ENCODE data around the gene SMYD2. TPM values are rescaled to one million over a fixed set of nuclear protein-coding genes. Genes with fewer than 3 reads are reported as not detected.

The SMYD2 gene
- polyA plus RNA-seq, 3 donors: 14.2 to 28.4 (median 23.6) TPM

DNA sequence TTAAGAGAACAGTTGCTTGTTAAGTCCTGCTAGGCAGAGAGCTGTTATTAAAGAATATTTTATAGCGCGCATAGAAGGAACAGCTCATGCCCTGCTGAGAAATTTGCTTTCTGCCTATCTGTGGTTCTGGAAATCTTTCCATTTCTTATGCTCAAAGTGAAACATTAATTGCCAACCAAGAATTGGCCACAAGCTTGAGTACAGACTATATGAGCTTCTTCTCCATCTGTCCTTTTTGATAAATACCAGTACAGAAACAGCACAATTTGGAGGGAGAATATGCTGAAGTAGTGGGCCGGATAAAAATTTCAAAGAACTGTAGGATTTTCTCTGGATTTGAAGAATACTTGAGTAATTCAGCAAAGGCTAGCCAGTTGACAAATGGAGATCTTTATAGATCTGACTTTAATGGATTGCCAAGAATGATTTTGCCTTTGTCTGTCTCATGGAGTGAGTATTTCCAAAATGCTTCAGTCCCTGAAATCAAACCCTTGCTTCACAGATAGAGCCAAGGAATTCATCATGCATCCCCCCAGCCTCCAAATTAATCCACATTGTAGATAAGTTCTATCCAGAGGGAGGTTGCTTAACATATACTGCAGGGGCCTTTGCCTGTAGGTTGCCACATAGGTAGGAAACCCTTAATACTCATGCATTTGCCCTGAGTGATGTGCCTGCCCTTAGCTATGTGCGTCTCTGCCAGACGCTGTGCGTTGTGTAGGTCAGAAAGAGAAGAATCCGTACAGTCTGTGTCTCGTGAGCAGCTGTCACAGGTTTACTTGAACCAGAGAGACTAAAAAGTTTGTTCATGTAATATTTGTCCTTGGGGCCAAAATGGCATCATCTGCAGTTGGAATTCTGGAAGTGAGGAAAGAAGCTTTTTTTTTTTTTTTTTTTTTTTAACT lies 44.2 kb downstream of the SMYD2 start:
- DNase-seq: no peak
- Histone ChIP-seq H3K27me3 (ENCODE audit: control insufficient read depth in 2 of 2, insufficient read depth in 2 of 2, low read length in 2 of 2) (no peaks in the 10 kb centered on the region), H3K4me3 (replicated peaks in 1 of 3; ENCODE audit: low read depth in 2 of 3, low read length in 3 of 3) (no peak overlapping the region), H3K4me2 (replicated peaks; ENCODE audit: extremely low read depth, low read length, poor library complexity, severe bottlenecking) (no peak overlapping the region), H3K9me3 (replicated peaks in 1 of 2; ENCODE audit: control insufficient read depth in 1 of 2, insufficient read depth in 1 of 2, low read length in 2 of 2) (no peaks in the 10 kb centered on the region), H3K4me1 (ENCODE audit: control insufficient read depth in 1 of 2, insufficient read depth in 2 of 2, low read length in 2 of 2) (no peaks in the 10 kb centered on the region), H4K20me1 (ENCODE audit: insufficient read depth, low read length) (no peaks in the 10 kb centered on the region), H3K79me2 (ENCODE audit: insufficient read depth, low read length) (no peaks in the 10 kb centered on the region), H3K36me3 (replicated peaks in 1 of 2; ENCODE audit: control insufficient read depth in 1 of 2, insufficient read depth in 2 of 2, low read length in 2 of 2) (peaks cover 23 to 33% of the 10 kb centered on the region in 2 donors), H3K27ac (ENCODE audit: low read depth in 1 of 2, low read length in 2 of 2) (no peak overlapping the region), H3K9ac (ENCODE audit: insufficient read depth, low read length, poor library complexity, severe bottlenecking) (no peak overlapping the region), H2AFZ (ENCODE audit: insufficient read depth, low read depth, low read length, poor library complexity, severe bottlenecking) (no peak overlapping the region)
- Mint-ChIP-seq H3K4me1 (peaks cover 2% of the 10 kb centered on the region), H3K36me3 (peaks cover 51 to 56% of the 10 kb centered on the region in 2 donors), H3K27ac (no peak overlapping the region), H3K27me3 (ENCODE audit: low read depth in 3 of 3) (peaks cover 0 to 2% (median 0%) of the 10 kb centered on the region in 3 donors), H3K9me3 (no peaks in the 10 kb centered on the region), H3K4me3 (no peak overlapping the region)
- WGBS (ENCODE audit: insufficient coverage): 95% methylated on average over 5 of the region's 8 CpGs
- intact Hi-C loops (cut with micrococcal nuclease): loop anchor here (5.0 kb wide), 2 partner anchors 63 to 1078 kb away; no protein-coding TSS in a partner anchor
- TF ChIP-seq, protein P1, sequence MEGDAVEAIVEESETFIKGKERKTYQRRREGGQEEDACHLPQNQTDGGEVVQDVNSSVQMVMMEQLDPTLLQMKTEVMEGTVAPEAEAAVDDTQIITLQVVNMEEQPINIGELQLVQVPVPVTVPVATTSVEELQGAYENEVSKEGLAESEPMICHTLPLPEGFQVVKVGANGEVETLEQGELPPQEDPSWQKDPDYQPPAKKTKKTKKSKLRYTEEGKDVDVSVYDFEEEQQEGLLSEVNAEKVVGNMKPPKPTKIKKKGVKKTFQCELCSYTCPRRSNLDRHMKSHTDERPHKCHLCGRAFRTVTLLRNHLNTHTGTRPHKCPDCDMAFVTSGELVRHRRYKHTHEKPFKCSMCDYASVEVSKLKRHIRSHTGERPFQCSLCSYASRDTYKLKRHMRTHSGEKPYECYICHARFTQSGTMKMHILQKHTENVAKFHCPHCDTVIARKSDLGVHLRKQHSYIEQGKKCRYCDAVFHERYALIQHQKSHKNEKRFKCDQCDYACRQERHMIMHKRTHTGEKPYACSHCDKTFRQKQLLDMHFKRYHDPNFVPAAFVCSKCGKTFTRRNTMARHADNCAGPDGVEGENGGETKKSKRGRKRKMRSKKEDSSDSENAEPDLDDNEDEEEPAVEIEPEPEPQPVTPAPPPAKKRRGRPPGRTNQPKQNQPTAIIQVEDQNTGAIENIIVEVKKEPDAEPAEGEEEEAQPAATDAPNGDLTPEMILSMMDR (IDR thresholded peaks at IDR 0.05): no peak

DNA sequence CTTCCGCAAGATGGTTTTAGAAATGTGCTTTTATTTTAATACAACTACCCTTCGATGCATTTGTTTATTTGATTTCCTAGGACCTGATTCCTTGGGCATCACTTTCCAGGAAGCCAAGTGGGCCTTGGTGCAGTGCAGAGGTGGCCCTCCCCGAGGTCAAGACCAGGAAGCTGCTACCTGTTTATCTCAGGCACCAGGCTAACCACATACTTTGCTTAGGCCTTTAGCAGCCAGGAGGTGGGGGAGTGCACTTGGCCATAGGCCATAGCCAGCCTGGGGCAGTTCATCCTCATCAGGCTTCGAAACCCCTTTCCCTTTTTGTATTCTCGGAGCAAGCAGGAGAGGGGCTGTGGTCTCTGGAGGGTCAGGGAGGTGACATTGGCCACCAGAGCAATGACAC lies 45.4 kb downstream of the SMYD2 start:
- intact Hi-C loops (cut with micrococcal nuclease): loop anchor here (5.0 kb wide), 2 partner anchors 64 to 1079 kb away; no protein-coding TSS in a partner anchor

More for the DNA sequence above, 45.4 kb downstream of the SMYD2 start:
- Histone ChIP-seq H4K20me1 (ENCODE audit: insufficient read depth, low read length) (no peaks in the 10 kb centered on the region), H3K79me2 (ENCODE audit: insufficient read depth, low read length) (no peaks in the 10 kb centered on the region), H3K9me3 (replicated peaks in 1 of 2; ENCODE audit: control insufficient read depth in 1 of 2, insufficient read depth in 1 of 2, low read length in 2 of 2) (no peaks in the 10 kb centered on the region), H3K4me2 (replicated peaks; ENCODE audit: extremely low read depth, low read length, poor library complexity, severe bottlenecking) (no peak overlapping the region), H3K4me1 (ENCODE audit: control insufficient read depth in 1 of 2, insufficient read depth in 2 of 2, low read length in 2 of 2) (no peaks in the 10 kb centered on the region), H3K36me3 (replicated peaks in 1 of 2; ENCODE audit: control insufficient read depth in 1 of 2, insufficient read depth in 2 of 2, low read length in 2 of 2) (peaks cover 23 to 33% of the 10 kb centered on the region in 2 donors), H3K27me3 (ENCODE audit: control insufficient read depth in 2 of 2, insufficient read depth in 2 of 2, low read length in 2 of 2) (no peaks in the 10 kb centered on the region), H3K9ac (ENCODE audit: insufficient read depth, low read length, poor library complexity, severe bottlenecking) (no peak overlapping the region), H3K27ac (ENCODE audit: low read depth in 1 of 2, low read length in 2 of 2) (no peak overlapping the region), H2AFZ (ENCODE audit: insufficient read depth, low read depth, low read length, poor library complexity, severe bottlenecking) (no peak overlapping the region), H3K4me3 (replicated peaks in 1 of 3; ENCODE audit: low read depth in 2 of 3, low read length in 3 of 3) (no peak overlapping the region)
- 73% methylated on average over 3 of the region's 5 CpGs for WGBS (ENCODE audit: insufficient coverage)
- Mint-ChIP-seq H3K4me3 (no peak overlapping the region), H3K27me3 (ENCODE audit: low read depth in 3 of 3) (peaks cover 0 to 2% (median 0%) of the 10 kb centered on the region in 3 donors), H3K27ac (peak overlapping the region in 2 of 7 donors; percentile 38 to 63), H3K9me3 (no peaks in the 10 kb centered on the region), H3K36me3 (peaks cover 52 to 60% of the 10 kb centered on the region in 2 donors), H3K4me1 (peaks cover 2% of the 10 kb centered on the region)
- TF ChIP-seq, protein P1 (IDR thresholded peaks at IDR 0.05): no peak
- DNase-seq: no peak

All from CD14-positive monocyte (primary cell).